ENCODE data around the gene ZNF614. TPM values are rescaled to one million over a fixed set of nuclear protein-coding genes. Genes with fewer than 3 reads are reported as not detected.

The ZNF614 gene
- total and polyA plus RNA-seq, 2 of the 13 experiments (the other 11 are each of a cell fraction or from before 2014, with no cell fraction given), result 13.0 to 22.8 TPM

GRCh38 chr19:51986309-51987291 lies 41.6 kb downstream of the ZNF614 start, which contains the start of gene ZNF350 (continued):
- peak; percentile 70; the same call in 1 of the 2 replicates for TF ChIP-seq ZFP1 (CRISPR knock-in tag; IDR thresholded peaks at IDR 0.05)
- TF ChIP-seq, protein P1, sequence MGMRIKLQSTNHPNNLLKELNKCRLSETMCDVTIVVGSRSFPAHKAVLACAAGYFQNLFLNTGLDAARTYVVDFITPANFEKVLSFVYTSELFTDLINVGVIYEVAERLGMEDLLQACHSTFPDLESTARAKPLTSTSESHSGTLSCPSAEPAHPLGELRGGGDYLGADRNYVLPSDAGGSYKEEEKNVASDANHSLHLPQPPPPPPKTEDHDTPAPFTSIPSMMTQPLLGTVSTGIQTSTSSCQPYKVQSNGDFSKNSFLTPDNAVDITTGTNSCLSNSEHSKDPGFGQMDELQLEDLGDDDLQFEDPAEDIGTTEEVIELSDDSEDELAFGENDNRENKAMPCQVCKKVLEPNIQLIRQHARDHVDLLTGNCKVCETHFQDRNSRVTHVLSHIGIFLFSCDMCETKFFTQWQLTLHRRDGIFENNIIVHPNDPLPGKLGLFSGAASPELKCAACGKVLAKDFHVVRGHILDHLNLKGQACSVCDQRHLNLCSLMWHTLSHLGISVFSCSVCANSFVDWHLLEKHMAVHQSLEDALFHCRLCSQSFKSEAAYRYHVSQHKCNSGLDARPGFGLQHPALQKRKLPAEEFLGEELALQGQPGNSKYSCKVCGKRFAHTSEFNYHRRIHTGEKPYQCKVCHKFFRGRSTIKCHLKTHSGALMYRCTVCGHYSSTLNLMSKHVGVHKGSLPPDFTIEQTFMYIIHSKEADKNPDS (CRISPR knock-in tag; IDR thresholded peaks at IDR 0.05), result no peak
- no peak for TF ChIP-seq AGO2 (optimal IDR thresholded peaks at IDR 0.05; ENCODE audit: low read depth, low read length)
- no peak for TF ChIP-seq TBX3 (IDR thresholded peaks at IDR 0.05; ENCODE audit: borderline replicate concordance)
- no peak for TF ChIP-seq FUBP1 (CRISPR knock-in tag; IDR thresholded peaks at IDR 0.05; ENCODE audit: borderline replicate concordance)
- TF ChIP-seq YEATS2 (CRISPR knock-in tag; IDR thresholded peaks at IDR 0.05; ENCODE audit: borderline replicate concordance), result peak; percentile 97
- TF ChIP-seq PATZ1 (CRISPR knock-in tag; IDR thresholded peaks at IDR 0.05), result 0 out of 2 replicates have a peak, but pooled peaks have one; percentile 40
- no peak for TF ChIP-seq SIN3B (IDR thresholded peaks at IDR 0.05; ENCODE audit: low read length)
- 0 out of 2 replicates have a peak, but pooled peaks have one; percentile 27 for TF ChIP-seq SOX13 (IDR thresholded peaks at IDR 0.05)
- TF ChIP-seq SOX13 (CRISPR knock-in tag; conservative IDR thresholded peaks at IDR 0.05 in 1 of 2, IDR thresholded peaks at IDR 0.05 in 1 of 2), result peak in 1 of 2 experiments; percentile 51; a peak in 1 of 4 replicates
- TF ChIP-seq ZBTB7B (CRISPR knock-in tag; IDR thresholded peaks at IDR 0.05), result 0 out of 2 replicates have a peak, but pooled peaks have one; percentile 41
- no peak for TF ChIP-seq TCF7 (IDR thresholded peaks at IDR 0.05; ENCODE audit: low read depth)
- no peak for TF ChIP-seq ZNF775 (CRISPR knock-in tag; IDR thresholded peaks at IDR 0.05; ENCODE audit: borderline replicate concordance)
- TF ChIP-seq GLI4 (CRISPR knock-in tag; IDR thresholded peaks at IDR 0.05; ENCODE audit: borderline replicate concordance), result peak; percentile 71; the same call in 1 of the 2 replicates
- peak; percentile 83; the same call in 1 of the 2 replicates for TF ChIP-seq ZSCAN9 (CRISPR knock-in tag; IDR thresholded peaks at IDR 0.05; ENCODE audit: borderline replicate concordance)
- TF ChIP-seq REST (IDR thresholded peaks at IDR 0.05; ENCODE audit: borderline replicate concordance in 1 of 2, low read depth in 1 of 2, low read length in 2 of 2), result no peak; a peak in 1 of 4 replicates
- peak; percentile 95 for TF ChIP-seq HOXA3 (CRISPR knock-in tag; IDR thresholded peaks at IDR 0.05)
- TF ChIP-seq TEAD3 (CRISPR knock-in tag; optimal IDR thresholded peaks at IDR 0.05; ENCODE audit: borderline replicate concordance), result peak; percentile 63

Measured in HepG2 (cell line).